A673 (cell line): Measurements from ENCODE around the gene BTF3.

Experiments used
- CTCF ChIP-seq: fragments of 300-800, 200-600 bp; sonication (generic); conservative IDR thresholded peaks from 2 replicates; pipeline ENCODE4 v1.5.1; 2017; ENCODE audit warnings: low read depth, mild to moderate bottlenecking, antibody characterized with exemption, low read length, moderate library complexity, mixed read lengths
- EZH2 ChIP-seq: fragments of 200-600 bp; sonication (generic); IDR thresholded peaks from 2 replicates; pipeline ENCODE4 v1.6.1; 2017; ENCODE audit warnings: borderline replicate concordance, low read depth, mild to moderate bottlenecking, mixed read lengths, antibody characterized with exemption, low read length; ENCODE audit not compliant: poor library complexity, severe bottlenecking

DNA sequence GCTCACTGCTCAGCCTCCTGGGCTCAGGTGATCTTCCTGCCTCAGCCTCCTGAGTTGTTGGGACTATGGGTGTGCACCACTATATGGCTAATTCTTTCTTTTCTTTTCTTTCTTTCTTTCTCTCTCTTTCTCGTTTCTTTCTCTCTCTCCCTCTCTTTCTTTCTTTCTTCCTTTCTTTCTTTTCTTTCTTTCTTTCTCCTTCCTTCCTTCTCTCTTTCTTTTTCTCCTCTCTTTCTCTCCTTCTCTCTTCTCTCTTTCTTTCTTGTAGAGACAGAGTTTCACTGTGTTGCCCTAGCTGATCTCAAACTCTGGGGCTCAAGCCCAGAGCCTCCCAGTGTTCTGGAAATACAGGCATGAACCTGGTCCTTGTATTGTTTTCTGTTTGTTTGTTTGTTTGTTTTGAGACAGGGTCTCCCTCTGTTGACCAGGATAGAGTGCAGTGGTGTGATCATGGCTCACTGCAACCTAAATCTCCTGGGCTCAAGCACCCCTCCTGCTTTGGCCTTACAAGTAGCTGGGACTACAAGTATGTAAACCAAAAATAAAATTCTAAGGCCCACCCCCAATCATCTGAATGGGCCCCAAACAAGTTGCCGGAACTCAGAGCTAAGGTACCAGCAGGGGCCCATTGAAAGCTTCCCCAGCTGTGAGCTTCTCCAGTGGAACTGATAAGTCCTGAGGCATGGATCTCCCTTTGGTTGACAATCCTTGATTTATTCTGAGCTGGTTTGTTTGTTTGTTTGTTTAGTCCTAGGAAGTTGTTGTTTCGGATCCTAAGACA lies 11.9 kb upstream of the BTF3 start:
- TF ChIP-seq EZH2 (no peak), CTCF (no peak)
